Measurements from ENCODE around the gene EMP1.

DNA sequence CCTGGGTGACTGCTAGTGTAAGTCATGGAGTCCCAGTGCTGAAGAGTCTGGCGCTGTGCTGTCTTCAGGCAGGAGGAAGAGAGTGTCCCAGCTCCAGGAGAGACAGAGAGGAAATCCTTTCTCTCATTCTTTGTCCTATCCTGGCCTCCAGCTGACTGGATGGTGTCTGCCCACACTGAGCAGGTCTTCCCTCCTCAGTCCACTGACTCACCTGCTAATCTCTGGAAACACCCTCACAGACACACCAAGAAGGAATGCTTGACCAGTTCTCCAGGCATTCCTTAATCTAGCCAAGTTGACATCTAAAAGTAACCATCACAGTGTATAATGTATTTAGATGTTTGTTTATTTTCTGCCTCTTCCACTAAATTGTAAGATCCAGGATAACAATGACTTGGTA is 53.9 kb downstream of the EMP1 start:
- no peak for TF ChIP-seq EP300 (IDR thresholded peaks at IDR 0.05)
- no peak for TF ChIP-seq POLR2AphosphoS5 (IDR thresholded peaks at IDR 0.05)
- TF ChIP-seq, protein P1, sequence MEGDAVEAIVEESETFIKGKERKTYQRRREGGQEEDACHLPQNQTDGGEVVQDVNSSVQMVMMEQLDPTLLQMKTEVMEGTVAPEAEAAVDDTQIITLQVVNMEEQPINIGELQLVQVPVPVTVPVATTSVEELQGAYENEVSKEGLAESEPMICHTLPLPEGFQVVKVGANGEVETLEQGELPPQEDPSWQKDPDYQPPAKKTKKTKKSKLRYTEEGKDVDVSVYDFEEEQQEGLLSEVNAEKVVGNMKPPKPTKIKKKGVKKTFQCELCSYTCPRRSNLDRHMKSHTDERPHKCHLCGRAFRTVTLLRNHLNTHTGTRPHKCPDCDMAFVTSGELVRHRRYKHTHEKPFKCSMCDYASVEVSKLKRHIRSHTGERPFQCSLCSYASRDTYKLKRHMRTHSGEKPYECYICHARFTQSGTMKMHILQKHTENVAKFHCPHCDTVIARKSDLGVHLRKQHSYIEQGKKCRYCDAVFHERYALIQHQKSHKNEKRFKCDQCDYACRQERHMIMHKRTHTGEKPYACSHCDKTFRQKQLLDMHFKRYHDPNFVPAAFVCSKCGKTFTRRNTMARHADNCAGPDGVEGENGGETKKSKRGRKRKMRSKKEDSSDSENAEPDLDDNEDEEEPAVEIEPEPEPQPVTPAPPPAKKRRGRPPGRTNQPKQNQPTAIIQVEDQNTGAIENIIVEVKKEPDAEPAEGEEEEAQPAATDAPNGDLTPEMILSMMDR (IDR thresholded peaks at IDR 0.05) = no peak
